Nephron progenitor cell (in vitro differentiated cells): Measurements from ENCODE around the gene PRDM16.

Experiments
- DNase-seq: peaks from one replicate; pipeline ENCODE4 v3.0.0; 2021
- H3K27ac Mint-ChIP-seq: 2 replicates; pipeline ENCODE4 v1.8.0; 2021; ENCODE audit warnings: mild to moderate bottlenecking, moderate library complexity, mixed read lengths
- H3K27me3 Mint-ChIP-seq: 2 replicates; pipeline ENCODE4 v1.8.0; 2021; ENCODE audit warnings: mild to moderate bottlenecking, low read depth, mixed read lengths; ENCODE audit not compliant: poor library complexity
- H3K36me3 Mint-ChIP-seq: 2 replicates; pipeline ENCODE4 v1.8.0; 2021; ENCODE audit warnings: low read depth, mixed read lengths
- H3K4me1 Mint-ChIP-seq: 2 replicates; pipeline ENCODE4 v1.8.0; 2021; ENCODE audit warnings: mixed read lengths
- H3K4me3 Mint-ChIP-seq: 2 replicates; pipeline ENCODE4 v1.8.0; 2021; ENCODE audit warnings: mild to moderate bottlenecking, moderate library complexity, mixed read lengths
- H3K9me3 Mint-ChIP-seq: 2 replicates; pipeline ENCODE4 v1.8.0; 2021; ENCODE audit warnings: mild to moderate bottlenecking, moderate library complexity, mixed read lengths
- CTCF ChIP-seq: fragments of 200-600 bp; sonication (generic); IDR thresholded peaks from 2 replicates; pipeline ENCODE4 v1.5.0; 2021; ENCODE audit warnings: antibody characterized with exemption

Gene PRDM16

GRCh38 chr1:3433076-3433475, 364.1 kb downstream of the PRDM16 start:
- no peaks in the 10 kb centered on the region for H3K36me3 Mint-ChIP-seq
- no peak for TF ChIP-seq CTCF

DNA sequence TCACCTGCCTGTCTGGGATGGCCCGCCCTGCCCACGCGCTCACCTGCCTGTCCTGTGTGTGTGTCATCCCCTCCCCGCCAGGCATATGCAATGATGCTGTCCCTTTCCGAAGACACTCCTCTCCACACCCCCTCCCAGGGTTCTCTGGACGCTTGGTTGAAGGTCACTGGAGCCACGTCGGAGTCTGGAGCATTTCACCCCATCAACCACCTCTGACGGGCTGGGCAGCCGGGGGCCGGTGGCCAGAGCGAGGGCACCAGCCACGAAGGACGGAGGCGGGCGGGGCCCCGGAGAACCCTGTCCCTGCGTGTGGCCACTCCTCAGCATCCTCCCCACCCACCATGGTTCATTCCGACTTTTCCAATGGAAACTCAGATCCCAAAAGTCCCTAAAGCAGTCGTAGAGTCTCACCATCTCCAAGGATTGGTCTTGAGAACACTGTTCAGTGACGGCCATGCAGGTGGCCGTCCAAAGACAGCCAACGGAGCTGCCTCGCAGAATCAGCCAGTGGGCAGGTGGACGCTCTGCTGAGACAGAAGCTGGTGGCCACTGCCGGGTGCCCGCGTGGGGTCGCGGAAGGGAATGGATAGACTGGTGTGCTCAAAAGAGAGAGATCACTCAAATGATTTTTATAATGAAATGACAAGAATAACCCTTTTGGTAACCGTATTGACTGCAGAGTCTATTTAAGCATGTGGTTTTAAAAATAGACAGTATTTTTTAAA, 364.8 kb downstream of the PRDM16 start:
- Mint-ChIP-seq H3K27ac (no peak overlapping the region), H3K9me3 (peaks cover 3% of the 10 kb centered on the region), H3K36me3 (no peaks in the 10 kb centered on the region), H3K27me3 (peaks cover 9% of the 10 kb centered on the region), H3K4me3 (no peak overlapping the region), H3K4me1 (peaks cover 29% of the 10 kb centered on the region)
- TF ChIP-seq CTCF, result no peak
- DNase-seq, result no peak

More at GRCh38 chr1:3433076-3433475, 364.1 kb downstream of the PRDM16 start:
- Mint-ChIP-seq H3K4me1 (peaks cover 29% of the 10 kb centered on the region), H3K27ac (no peak overlapping the region), H3K27me3 (peaks cover 13% of the 10 kb centered on the region), H3K9me3 (peaks cover 3% of the 10 kb centered on the region), H3K4me3 (no peak overlapping the region)
- DNase-seq, result no peak

DNA sequence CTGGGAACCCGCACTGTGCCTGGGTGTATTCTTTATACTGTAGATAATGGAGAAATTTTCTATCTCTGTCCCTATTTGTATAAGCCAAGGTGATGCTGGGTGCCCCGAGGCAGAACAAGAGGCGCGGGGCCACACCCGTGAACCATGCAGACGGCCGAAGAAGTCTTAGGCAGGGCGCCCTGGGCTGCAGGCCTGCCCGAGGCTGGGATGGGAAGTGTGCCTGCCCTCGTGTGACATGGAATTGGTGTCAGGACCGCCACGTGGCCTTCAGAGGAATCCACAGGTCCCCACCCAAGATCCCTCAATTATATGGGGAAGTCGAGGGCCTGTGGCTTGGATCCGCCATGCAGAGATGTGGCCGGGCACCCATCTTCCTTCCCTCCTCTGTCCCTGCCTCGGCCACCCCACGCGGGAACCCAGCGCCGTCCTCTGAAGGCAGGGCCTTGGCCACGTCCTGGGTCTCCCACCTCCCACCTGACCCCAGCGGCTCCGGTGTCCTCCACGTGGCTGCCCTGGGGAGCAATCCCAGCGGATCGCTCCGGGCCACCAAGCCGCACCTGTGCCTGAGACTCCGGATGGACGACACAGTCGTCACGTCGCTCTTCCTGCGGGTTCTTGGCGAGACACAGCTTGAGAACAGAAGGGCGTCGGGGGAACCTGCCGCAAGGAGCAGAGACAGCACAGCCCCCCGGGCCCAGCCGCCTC, 365.6 kb downstream of the PRDM16 start:
- no peak for DNase-seq
- peaks cover 29% of the 10 kb centered on the region for H3K4me1 Mint-ChIP-seq
- H3K4me3 Mint-ChIP-seq, result no peak overlapping the region
- no peak for TF ChIP-seq CTCF
- H3K36me3 Mint-ChIP-seq, result no peaks in the 10 kb centered on the region
- no peak overlapping the region for H3K27ac Mint-ChIP-seq
- peaks cover 3% of the 10 kb centered on the region for H3K9me3 Mint-ChIP-seq
- peaks cover 8% of the 10 kb centered on the region for H3K27me3 Mint-ChIP-seq

GRCh38 chr1:3435666-3436065, 366.7 kb downstream of the PRDM16 start:
- TF ChIP-seq CTCF, result no peak
- Mint-ChIP-seq H3K27ac (no peak overlapping the region), H3K9me3 (peaks cover 3% of the 10 kb centered on the region), H3K4me3 (no peak overlapping the region), H3K27me3 (peaks cover 8% of the 10 kb centered on the region), H3K36me3 (no peaks in the 10 kb centered on the region), H3K4me1 (peaks cover 36% of the 10 kb centered on the region)
- DNase-seq, result no peak

- DNase-seq, result no peak
- peaks cover 3% of the 10 kb centered on the region for H3K9me3 Mint-ChIP-seq
- H3K36me3 Mint-ChIP-seq, result no peaks in the 10 kb centered on the region
- H3K4me3 Mint-ChIP-seq, result no peak overlapping the region
- H3K27ac Mint-ChIP-seq, result no peak overlapping the region
- no peak for TF ChIP-seq CTCF
- peaks cover 39% of the 10 kb centered on the region for H3K4me1 Mint-ChIP-seq
- peaks cover 8% of the 10 kb centered on the region for H3K27me3 Mint-ChIP-seq
Observed at GRCh38 chr1:3436451-3436850, 367.4 kb downstream of the PRDM16 start.
